ENCODE results near the gene DUSP28.

GRCh38 chr2:240561325-240561971 is 1.3 kb downstream of the DUSP28 start:
- TF ChIP-seq CTCF (conservative IDR thresholded peaks at IDR 0.05; ENCODE audit: low read depth, low read length) = no peak
- TF ChIP-seq EZH2 (IDR thresholded peaks at IDR 0.05; ENCODE audit: borderline replicate concordance, low read depth, low read length, poor library complexity, severe bottlenecking) = no peak

Measured in A673 (cell line).